Astrocyte (in vitro differentiated cells and primary cell): ENCODE results near the gene DDX1. TPM values are rescaled to one million over a fixed set of nuclear protein-coding genes. Genes with fewer than 3 reads are reported as not detected.
"Not testable (repeated sequence)": the region's sequence is repeated elsewhere in the genome, so short reads cannot be mapped to it uniquely, and the experiment has no call there.

ENCODE experiments used
- DNase-seq: peaks from one replicate; pipeline ENCODE4 v3.0.0-alpha.2; 2010; ENCODE audit warnings: low read depth
- FAIRE-seq: peaks from 2 replicates; lab custom pipeline; 2011; peaks lifted over from hg19 to GRCh38; lab: Jason Lieb, UNC
- H2AFZ ChIP-seq: 2 replicates; pipeline ENCODE4 v1.6.0; 2012; ENCODE audit warnings: low read depth, low read length, inconsistent platforms
- H3K27ac ChIP-seq: 2 replicates; pipeline ENCODE4 v1.5.1; 2011; ENCODE audit warnings: low read depth, low read length, inconsistent platforms
- H3K27me3 ChIP-seq: 2 replicates; pipeline ENCODE4 v1.6.0; 2011; ENCODE audit warnings: low read length, inconsistent platforms; ENCODE audit not compliant: insufficient read depth
- H3K36me3 ChIP-seq: 2 replicates; pipeline ENCODE4 v1.5.1; 2011; ENCODE audit warnings: low read length, inconsistent platforms; ENCODE audit not compliant: insufficient read depth
- H3K4me1 ChIP-seq: 2 replicates; pipeline ENCODE4 v1.5.1; 2011; ENCODE audit warnings: low read length, inconsistent platforms; ENCODE audit not compliant: insufficient read depth
- H3K4me2 ChIP-seq: 2 replicates; pipeline ENCODE4 v1.6.0; 2012; ENCODE audit warnings: low read length, inconsistent platforms
- H3K4me3 ChIP-seq: 2 replicates; pipeline ENCODE4 v1.5.1; 2011; ENCODE audit warnings: low read depth, mild to moderate bottlenecking, low read length, inconsistent platforms; ENCODE audit not compliant: insufficient read depth
- H3K79me2 ChIP-seq: 2 replicates; pipeline ENCODE4 v1.6.0; 2012; ENCODE audit warnings: mild to moderate bottlenecking, low read length, inconsistent platforms; ENCODE audit not compliant: insufficient read depth
- H3K9ac ChIP-seq: 2 replicates; pipeline ENCODE4 v1.6.0; 2012; ENCODE audit warnings: mild to moderate bottlenecking, low read length, inconsistent platforms
- H3K9me3 ChIP-seq: 2 replicates; pipeline ENCODE4 v1.5.1; 2012; ENCODE audit warnings: low read depth, mild to moderate bottlenecking, low read length, inconsistent platforms; ENCODE audit not compliant: insufficient read depth
- H4K20me1 ChIP-seq: 2 replicates; pipeline ENCODE4 v1.6.0; 2012; ENCODE audit warnings: low read length, inconsistent platforms; ENCODE audit not compliant: insufficient read depth
- H3K27ac Mint-ChIP-seq: one replicate; pipeline ENCODE4 v1.8.0; 2021; ENCODE audit warnings: mild to moderate bottlenecking, mixed read lengths; ENCODE audit not compliant: unreplicated experiment
- H3K27me3 Mint-ChIP-seq: one replicate; pipeline ENCODE4 v1.8.0; 2021; ENCODE audit warnings: low read depth, mixed read lengths; ENCODE audit not compliant: unreplicated experiment
- H3K36me3 Mint-ChIP-seq: one replicate; pipeline ENCODE4 v1.8.0; 2021; ENCODE audit warnings: low read depth, mixed read lengths; ENCODE audit not compliant: unreplicated experiment
- H3K4me1 Mint-ChIP-seq: one replicate; pipeline ENCODE4 v1.8.0; 2021; ENCODE audit warnings: low read depth, mixed read lengths; ENCODE audit not compliant: unreplicated experiment
- H3K4me3 Mint-ChIP-seq: one replicate; pipeline ENCODE4 v1.8.0; 2021; ENCODE audit warnings: mild to moderate bottlenecking, moderate library complexity, mixed read lengths; ENCODE audit not compliant: unreplicated experiment
- H3K9me3 Mint-ChIP-seq: one replicate; pipeline ENCODE4 v1.8.0; 2021; ENCODE audit warnings: mild to moderate bottlenecking, mixed read lengths; ENCODE audit not compliant: unreplicated experiment
- EZH2 ChIP-seq: IDR thresholded peaks from 2 replicates; pipeline ENCODE4 v1.6.1; 2012; ENCODE audit warnings: mild to moderate bottlenecking, low read length, inconsistent platforms; ENCODE audit not compliant: insufficient read depth
- total RNA-seq: library from RNA; stranded (reverse); gene quantifications from 2 replicates; pipeline ENCODE4 v1.2.1, GENCODE V29; 2021
- TF ChIP-seq, protein P1 (sequence below): IDR thresholded peaks from 2 replicates; pipeline ENCODE4 v1.5.1; 2011; ENCODE audit warnings: low read depth, mild to moderate bottlenecking, inconsistent platforms, low read length, moderate library complexity; ENCODE audit not compliant: insufficient read depth

The DDX1 gene
- total RNA-seq, 1 donor from 2014 or later: 146 TPM

- TF ChIP-seq EZH2: no peak
- TF ChIP-seq, protein P1, sequence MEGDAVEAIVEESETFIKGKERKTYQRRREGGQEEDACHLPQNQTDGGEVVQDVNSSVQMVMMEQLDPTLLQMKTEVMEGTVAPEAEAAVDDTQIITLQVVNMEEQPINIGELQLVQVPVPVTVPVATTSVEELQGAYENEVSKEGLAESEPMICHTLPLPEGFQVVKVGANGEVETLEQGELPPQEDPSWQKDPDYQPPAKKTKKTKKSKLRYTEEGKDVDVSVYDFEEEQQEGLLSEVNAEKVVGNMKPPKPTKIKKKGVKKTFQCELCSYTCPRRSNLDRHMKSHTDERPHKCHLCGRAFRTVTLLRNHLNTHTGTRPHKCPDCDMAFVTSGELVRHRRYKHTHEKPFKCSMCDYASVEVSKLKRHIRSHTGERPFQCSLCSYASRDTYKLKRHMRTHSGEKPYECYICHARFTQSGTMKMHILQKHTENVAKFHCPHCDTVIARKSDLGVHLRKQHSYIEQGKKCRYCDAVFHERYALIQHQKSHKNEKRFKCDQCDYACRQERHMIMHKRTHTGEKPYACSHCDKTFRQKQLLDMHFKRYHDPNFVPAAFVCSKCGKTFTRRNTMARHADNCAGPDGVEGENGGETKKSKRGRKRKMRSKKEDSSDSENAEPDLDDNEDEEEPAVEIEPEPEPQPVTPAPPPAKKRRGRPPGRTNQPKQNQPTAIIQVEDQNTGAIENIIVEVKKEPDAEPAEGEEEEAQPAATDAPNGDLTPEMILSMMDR: no peak
These were observed 16.7 kb downstream of the DDX1 start for GRCh38 chr2:15608392-15608761.

GRCh38 chr2:15609341-15610042, 17.8 kb downstream of the DDX1 start:
- no peaks in the 10 kb centered on the region for H3K9me3 ChIP-seq
- no peak overlapping the region for H3K27ac ChIP-seq
- no peak overlapping the region for H3K4me2 ChIP-seq
- H3K4me3 ChIP-seq: no peak overlapping the region
- no peaks in the 10 kb centered on the region for H3K79me2 ChIP-seq
- no peaks in the 10 kb centered on the region for H3K27me3 ChIP-seq
- DNase-seq (no peak), FAIRE-seq (no peak)
- Mint-ChIP-seq H3K9me3 (no peaks in the 10 kb centered on the region), H3K27ac (no peak overlapping the region), H3K36me3 (peaks cover 13% of the 10 kb centered on the region), H3K4me1 (no peaks in the 10 kb centered on the region), H3K4me3 (no peak overlapping the region), H3K27me3 (no peaks in the 10 kb centered on the region)
- no peaks in the 10 kb centered on the region for H3K4me1 ChIP-seq
- H2AFZ ChIP-seq: no peak overlapping the region
- peaks cover 14% of the 10 kb centered on the region for H4K20me1 ChIP-seq
- TF ChIP-seq, protein P1: no peak
- TF ChIP-seq EZH2: no peak
- H3K36me3 ChIP-seq: peaks cover 59% of the 10 kb centered on the region
- H3K9ac ChIP-seq: no peak overlapping the region

More at GRCh38 chr2:15608392-15608761, 16.7 kb downstream of the DDX1 start:
- H3K4me2 ChIP-seq: no peak overlapping the region
- no peak overlapping the region for H3K4me3 Mint-ChIP-seq
- H3K9me3 ChIP-seq: no peaks in the 10 kb centered on the region
- H3K4me1 ChIP-seq: no peaks in the 10 kb centered on the region
- H3K4me3 ChIP-seq: no peak overlapping the region
- H3K79me2 ChIP-seq: no peaks in the 10 kb centered on the region
- no peak for DNase-seq
- H3K27ac Mint-ChIP-seq: no peak overlapping the region
- no peaks in the 10 kb centered on the region for H3K4me1 Mint-ChIP-seq
- no peak for FAIRE-seq
- H3K36me3 ChIP-seq: peaks cover 64% of the 10 kb centered on the region
- H3K36me3 Mint-ChIP-seq: peaks cover 12% of the 10 kb centered on the region
- H3K27me3 ChIP-seq: no peaks in the 10 kb centered on the region
- H3K9me3 Mint-ChIP-seq: no peaks in the 10 kb centered on the region
- H2AFZ ChIP-seq: no peak overlapping the region
- H3K27ac ChIP-seq: no peak overlapping the region
- H3K9ac ChIP-seq: no peak overlapping the region
- peaks cover 13% of the 10 kb centered on the region for H4K20me1 ChIP-seq
- no peaks in the 10 kb centered on the region for H3K27me3 Mint-ChIP-seq

DNA sequence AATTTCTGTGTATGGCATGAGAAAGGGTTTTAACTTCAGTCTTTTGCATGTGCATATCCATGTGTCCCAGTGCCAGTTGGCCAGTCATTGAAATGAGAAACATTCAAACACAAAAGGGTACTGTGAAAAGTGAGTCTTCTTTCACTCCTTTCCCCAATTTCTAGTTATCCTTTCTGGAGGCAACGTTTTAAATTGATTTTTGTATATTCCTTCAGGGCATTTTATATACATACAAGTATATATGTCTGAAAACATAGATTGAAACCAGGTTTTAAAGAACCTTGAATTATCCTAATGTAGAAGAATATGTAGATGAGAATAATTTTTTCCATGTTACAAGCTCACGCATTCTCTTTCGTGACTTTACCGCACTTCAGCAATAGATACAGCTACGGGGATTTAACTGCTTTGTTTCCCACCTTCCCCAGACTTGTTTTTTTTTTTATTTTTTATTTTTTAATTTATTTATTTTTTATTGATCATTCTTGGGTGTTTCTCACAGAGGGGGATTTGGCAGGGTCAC, 18.8 kb downstream of the DDX1 start:
- H3K4me1 Mint-ChIP-seq: no peaks in the 10 kb centered on the region
- peaks cover 6% of the 10 kb centered on the region for H3K36me3 Mint-ChIP-seq
- Histone ChIP-seq H3K36me3 (peaks cover 51% of the 10 kb centered on the region), H2AFZ (no peak overlapping the region), H3K9me3 (no peaks in the 10 kb centered on the region), H3K9ac (no peak overlapping the region), H3K4me1 (no peaks in the 10 kb centered on the region), H3K4me3 (no peak overlapping the region), H3K4me2 (no peak overlapping the region), H3K79me2 (no peaks in the 10 kb centered on the region), H4K20me1 (peaks cover 10% of the 10 kb centered on the region), H3K27ac (no peak overlapping the region), H3K27me3 (no peaks in the 10 kb centered on the region)
- H3K4me3 Mint-ChIP-seq: no peak overlapping the region
- H3K27ac Mint-ChIP-seq: no peak overlapping the region
- TF ChIP-seq EZH2: no peak
- TF ChIP-seq, protein P1: no peak
- H3K9me3 Mint-ChIP-seq: no peaks in the 10 kb centered on the region
- FAIRE-seq: no peak
- no peak for DNase-seq
- no peaks in the 10 kb centered on the region for H3K27me3 Mint-ChIP-seq

DNA sequence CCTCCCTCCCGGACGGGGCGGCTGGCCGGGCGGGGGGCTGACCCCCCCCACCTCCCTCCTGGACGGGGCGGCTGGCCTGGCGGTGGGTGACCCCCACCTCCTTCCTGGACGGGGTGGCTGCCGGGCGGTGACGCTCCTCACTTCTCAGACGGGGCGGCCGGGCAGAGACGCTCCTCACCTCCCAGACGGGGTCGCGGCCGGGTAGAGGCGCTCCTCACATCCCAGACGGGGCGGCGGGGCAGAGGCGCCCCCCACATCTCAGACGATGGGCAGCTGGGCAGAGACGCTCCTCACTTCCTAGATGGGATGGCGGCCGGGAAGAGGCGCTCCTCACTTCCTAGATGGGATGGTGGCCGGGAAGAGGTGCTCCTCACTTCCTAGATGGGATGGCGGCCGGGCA, 20.4 kb downstream of the DDX1 start:
- DNase-seq, H3K27me3 ChIP-seq, H3K4me2 ChIP-seq, H3K9me3 Mint-ChIP-seq, H3K79me2 ChIP-seq, H3K27me3 Mint-ChIP-seq, H3K4me3 ChIP-seq, H2AFZ ChIP-seq, H3K36me3 Mint-ChIP-seq, H3K9ac ChIP-seq, H3K4me1 ChIP-seq, H3K27ac ChIP-seq, H3K4me3 Mint-ChIP-seq, H3K9me3 ChIP-seq, H4K20me1 ChIP-seq, H3K4me1 Mint-ChIP-seq, H3K27ac Mint-ChIP-seq, FAIRE-seq: not testable (repeated sequence)
- peaks cover 44% of the 10 kb centered on the region for H3K36me3 ChIP-seq
